ENCODE measurements around the gene MARCKSL1. TPM values are rescaled to one million over a fixed set of nuclear protein-coding genes. Genes with fewer than 3 reads are reported as not detected.

The MARCKSL1 gene
- polyA plus RNA-seq, 1 donor (not counting 4 experiments of a cell fraction or from before 2014, with no cell fraction given): 8.5 TPM

GRCh38 chr1:32362474-32363313, 26.7 kb upstream of the MARCKSL1 start, which contains the start of the genes FAM229A and TSSK3:
TSS of gene FAM229A (minus strand) at chr1:32362485. CDS start at chr1:32362091, 394 bp downstream.
TSS of gene TSSK3 (plus strand) at chr1:32362539. CDS start at chr1:32362702, 163 bp downstream.
- H3K9ac ChIP-seq (ENCODE audit: control insufficient read depth, extremely low read depth, insufficient read depth, low read length): peak within 1 kb of the TSS; percentile 34
- DNase-seq (ENCODE audit: low read depth, low spot score) (no peak), FAIRE-seq (no peak)
- TF ChIP-seq EZH2 (IDR thresholded peaks at IDR 0.05; ENCODE audit: low read length) (no peak), CTCF (optimal IDR thresholded peaks at IDR 0.05 in 1 of 3, IDR thresholded peaks at IDR 0.05 in 1 of 3, conservative IDR thresholded peaks at IDR 0.05 in 1 of 3; ENCODE audit: extremely low read depth in 1 of 3, insufficient read depth in 2 of 3, low read length in 3 of 3) (no peak)
- no peaks in the 10 kb centered on the region for H3K9me3 ChIP-seq (ENCODE audit: control insufficient read depth, low read depth, low read length)
- no peak within 1 kb of the TSS for H2AFZ ChIP-seq (ENCODE audit: control insufficient read depth, low read length)
- H3K4me3 ChIP-seq (ENCODE audit: control insufficient read depth in 2 of 3, extremely low read depth in 1 of 3, insufficient read depth in 2 of 3, low read depth in 1 of 3, low read length in 3 of 3): peak within 1 kb of the TSS; percentile 18 to 51 (median 36)
- dilution Hi-C loops (cut with MboI; ENCODE audit: extremely low pct_ligation_motif_present, low sequenced_read_pairs): no loop called here
- peak within 1 kb of the TSS; percentile 73 for H3K4me2 ChIP-seq (ENCODE audit: control insufficient read depth, extremely low read depth, insufficient read depth, low read depth, low read length)
- no peak within 1 kb of the TSS for H3K27ac ChIP-seq (ENCODE audit: control insufficient read depth, insufficient read depth, low read length)
- no peaks in the 10 kb centered on the region for H4K20me1 ChIP-seq (ENCODE audit: control insufficient read depth, extremely low read depth, insufficient read depth, low read length)
- peaks cover 12 to 17% of the 10 kb centered on the region in 2 experiments for H3K36me3 ChIP-seq (ENCODE audit: control insufficient read depth in 2 of 2, extremely low read depth in 1 of 2, insufficient read depth in 2 of 2, low read length in 2 of 2)
- no peaks in the 10 kb centered on the region for H3K79me2 ChIP-seq (ENCODE audit: control insufficient read depth, insufficient read depth, low read length)
- no peaks in the 10 kb centered on the region for H3K27me3 ChIP-seq (ENCODE audit: control insufficient read depth, extremely low read depth, insufficient read depth, low read length)
- no peaks in the 10 kb centered on the region for H3K4me1 ChIP-seq (ENCODE audit: control insufficient read depth, extremely low read depth, insufficient read depth, low read length)
- H3K9me1 ChIP-seq (ENCODE audit: control insufficient read depth, extremely low read depth, insufficient read depth, low read length): no peaks in the 10 kb centered on the region

GRCh38 chr1:32361674-32362473, 25.8 kb upstream of the MARCKSL1 start:
- H3K4me3 ChIP-seq (ENCODE audit: control insufficient read depth in 2 of 3, extremely low read depth in 1 of 3, insufficient read depth in 2 of 3, low read depth in 1 of 3, low read length in 3 of 3): peak overlapping the region; percentile 18 to 51 (median 36)
- no peaks in the 10 kb centered on the region for H3K9me1 ChIP-seq (ENCODE audit: control insufficient read depth, extremely low read depth, insufficient read depth, low read length)
- no peak overlapping the region for H3K27ac ChIP-seq (ENCODE audit: control insufficient read depth, insufficient read depth, low read length)
- no peak overlapping the region for H2AFZ ChIP-seq (ENCODE audit: control insufficient read depth, low read length)
- peak overlapping the region; percentile 73 for H3K4me2 ChIP-seq (ENCODE audit: control insufficient read depth, extremely low read depth, insufficient read depth, low read depth, low read length)
- dilution Hi-C loops (cut with MboI; ENCODE audit: extremely low pct_ligation_motif_present, low sequenced_read_pairs): no loop called here
- no peaks in the 10 kb centered on the region for H3K79me2 ChIP-seq (ENCODE audit: control insufficient read depth, insufficient read depth, low read length)
- no peaks in the 10 kb centered on the region for H3K9me3 ChIP-seq (ENCODE audit: control insufficient read depth, low read depth, low read length)
- H3K27me3 ChIP-seq (ENCODE audit: control insufficient read depth, extremely low read depth, insufficient read depth, low read length): no peaks in the 10 kb centered on the region
- H4K20me1 ChIP-seq (ENCODE audit: control insufficient read depth, extremely low read depth, insufficient read depth, low read length): no peaks in the 10 kb centered on the region
- no peak for DNase-seq (ENCODE audit: low read depth, low spot score)
- FAIRE-seq: no peak
- H3K9ac ChIP-seq (ENCODE audit: control insufficient read depth, extremely low read depth, insufficient read depth, low read length): peak overlapping the region; percentile 34
- no peaks in the 10 kb centered on the region for H3K4me1 ChIP-seq (ENCODE audit: control insufficient read depth, extremely low read depth, insufficient read depth, low read length)
- peak in 2 of 3 experiments; percentile 26 to 54 for TF ChIP-seq CTCF (optimal IDR thresholded peaks at IDR 0.05 in 1 of 3, IDR thresholded peaks at IDR 0.05 in 1 of 3, conservative IDR thresholded peaks at IDR 0.05 in 1 of 3; ENCODE audit: extremely low read depth in 1 of 3, insufficient read depth in 2 of 3, low read length in 3 of 3)
- no peak for TF ChIP-seq EZH2 (IDR thresholded peaks at IDR 0.05; ENCODE audit: low read length)
- peaks cover 11 to 12% of the 10 kb centered on the region in 2 experiments for H3K36me3 ChIP-seq (ENCODE audit: control insufficient read depth in 2 of 2, extremely low read depth in 1 of 2, insufficient read depth in 2 of 2, low read length in 2 of 2)
